Measurements from ENCODE around the gene ATP6V1E1.
"Not testable (repeated sequence)": the region's sequence is repeated elsewhere in the genome, so short reads cannot be mapped to it uniquely, and the experiment has no call there.

ATP6V1E1 gene

DNA sequence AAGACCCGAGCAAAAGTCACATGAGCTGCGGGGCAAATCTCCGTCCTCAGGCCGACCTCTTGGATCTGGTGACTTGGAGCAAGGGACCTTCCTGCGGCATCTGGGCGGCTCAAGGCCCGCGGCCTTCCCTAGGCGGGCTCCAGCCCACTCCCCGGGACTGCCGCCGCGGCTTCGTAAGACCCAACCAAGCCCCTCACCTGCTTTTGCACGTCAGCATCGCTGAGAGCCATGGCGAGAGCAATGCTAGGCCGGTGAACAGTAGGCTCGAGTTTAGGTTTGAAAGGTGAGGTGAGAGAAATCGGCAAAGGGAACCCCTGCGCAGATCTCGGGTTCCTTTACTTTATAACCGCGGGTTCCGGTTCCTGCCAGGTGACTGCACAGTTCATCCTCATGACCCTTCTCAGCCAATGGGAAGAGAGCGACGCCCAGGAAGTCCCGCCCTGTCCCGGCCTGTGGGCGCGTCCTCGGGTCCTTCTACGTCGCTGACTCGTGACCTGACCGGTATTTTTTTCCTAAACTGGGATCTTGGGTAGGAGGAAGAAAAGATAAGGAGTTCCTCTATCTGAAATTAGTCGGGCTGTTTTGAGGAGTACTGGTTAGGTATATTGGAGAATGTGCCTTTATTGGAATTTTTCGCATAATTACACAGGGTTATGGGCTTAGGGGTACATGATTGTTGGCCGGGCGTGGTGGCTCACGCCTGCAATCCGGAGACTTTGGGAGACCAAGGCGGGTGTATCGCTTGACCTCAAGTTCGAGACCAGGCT lies at the start of gene ATP6V1E1:
Gene ATP6V1E1 (minus strand): TSS at position 344 of the 767 bp plus-strand sequence. CDS start 114 bp downstream, at position 230.
- Histone ChIP-seq H3K4me1 (ENCODE audit: control insufficient read depth, insufficient read depth, low read length) (peaks cover 8% of the 10 kb centered on the region), H3K27ac (ENCODE audit: low read depth, low read length) (peak within 1 kb of the TSS; percentile 96), H3K36me3 (ENCODE audit: control insufficient read depth, insufficient read depth, low read length) (peaks cover 3% of the 10 kb centered on the region), H3K4me3 (ENCODE audit: low read length) (peak within 1 kb of the TSS; percentile 100), H3K27me3 (ENCODE audit: control insufficient read depth, insufficient read depth, low read length) (no peaks in the 10 kb centered on the region), H3K9ac (ENCODE audit: low read length) (peak within 1 kb of the TSS; percentile 100)

DNA sequence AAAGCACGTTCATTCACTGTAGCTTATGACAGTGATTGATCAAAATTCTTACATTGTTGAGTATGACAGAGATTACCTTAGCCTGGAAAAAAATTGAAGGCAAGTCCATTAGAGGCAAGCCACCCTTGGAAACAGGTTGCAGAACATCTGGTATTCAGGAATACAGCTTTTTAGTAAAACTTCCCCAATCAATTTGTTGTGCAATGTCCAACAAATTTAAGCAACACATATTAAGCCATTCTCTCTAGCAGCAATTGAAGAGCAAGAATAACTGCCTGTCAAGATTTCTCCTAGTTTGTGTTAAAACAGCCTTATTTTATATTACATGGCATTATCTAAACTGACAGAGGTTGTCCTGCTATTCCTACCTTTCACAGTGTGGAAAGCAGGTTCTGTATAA lies 47.0 kb upstream of the ATP6V1E1 start:
- Histone ChIP-seq H3K9ac (ENCODE audit: low read length) (no peak overlapping the region), H3K27me3 (ENCODE audit: control insufficient read depth, insufficient read depth, low read length) (no peaks in the 10 kb centered on the region), H3K36me3 (ENCODE audit: control insufficient read depth, insufficient read depth, low read length) (peaks cover under 1% of the 10 kb centered on the region), H3K4me3 (ENCODE audit: low read length) (no peak overlapping the region), H3K4me1 (ENCODE audit: control insufficient read depth, insufficient read depth, low read length) (peaks cover 5% of the 10 kb centered on the region), H3K27ac (ENCODE audit: low read depth, low read length) (no peak overlapping the region)

DNA sequence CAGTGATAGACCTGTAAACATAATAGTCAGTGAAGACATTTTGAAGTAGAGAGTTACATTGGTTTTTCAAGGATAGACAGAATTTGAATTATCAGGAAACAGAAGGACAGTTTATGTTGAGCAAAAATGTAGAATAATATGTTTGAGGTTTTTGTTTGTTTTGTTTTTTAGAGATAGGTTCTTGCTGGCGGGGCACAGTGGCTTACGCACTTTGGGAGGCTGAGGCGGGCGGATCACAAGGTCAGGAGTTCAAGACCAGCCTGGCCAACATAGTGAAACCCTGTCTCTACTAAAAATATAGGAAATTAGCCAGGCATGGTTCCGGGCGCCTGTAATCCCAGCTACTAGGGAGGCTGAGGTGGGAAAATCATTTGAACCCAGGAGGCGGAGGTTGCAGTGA lies 45.6 kb upstream of the ATP6V1E1 start:
- Histone ChIP-seq H3K27ac (ENCODE audit: low read depth, low read length) (no peak overlapping the region), H3K36me3 (ENCODE audit: control insufficient read depth, insufficient read depth, low read length) (peaks cover 2% of the 10 kb centered on the region), H3K4me3 (ENCODE audit: low read length) (no peak overlapping the region), H3K9ac (ENCODE audit: low read length) (no peak overlapping the region), H3K4me1 (ENCODE audit: control insufficient read depth, insufficient read depth, low read length) (peaks cover 5% of the 10 kb centered on the region), H3K27me3 (ENCODE audit: control insufficient read depth, insufficient read depth, low read length) (no peaks in the 10 kb centered on the region)

DNA sequence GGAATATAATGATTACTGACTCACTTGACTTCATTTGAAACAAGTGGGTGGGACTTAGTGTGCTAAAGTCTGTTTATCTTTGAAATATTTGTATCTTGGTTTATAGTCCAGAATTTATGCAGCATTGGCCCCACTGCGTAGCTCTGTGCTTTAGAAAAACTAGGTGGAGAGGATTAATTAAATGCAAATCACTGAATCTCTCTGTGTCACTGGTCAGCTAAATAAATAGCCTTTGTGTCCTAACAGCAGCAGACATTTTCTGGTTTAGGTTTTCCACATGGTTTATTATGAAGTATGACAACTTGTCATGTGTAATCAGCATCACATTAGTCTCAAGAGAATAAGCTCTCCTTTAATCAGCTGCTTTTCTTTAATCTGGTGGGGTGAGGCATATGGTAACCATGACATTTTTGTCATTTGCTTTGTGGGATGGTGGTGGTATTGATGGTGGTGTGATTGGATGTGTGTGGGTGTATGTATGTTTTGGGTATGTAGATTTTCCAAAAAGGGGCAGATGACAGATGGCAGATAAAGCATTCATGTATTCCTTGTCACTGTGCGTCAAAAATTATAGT lies 44.0 kb upstream of the ATP6V1E1 start:
- Histone ChIP-seq H3K4me1 (ENCODE audit: control insufficient read depth, insufficient read depth, low read length) (peaks cover 5% of the 10 kb centered on the region), H3K27me3 (ENCODE audit: control insufficient read depth, insufficient read depth, low read length) (no peaks in the 10 kb centered on the region), H3K36me3 (ENCODE audit: control insufficient read depth, insufficient read depth, low read length) (peaks cover 2% of the 10 kb centered on the region), H3K9ac (ENCODE audit: low read length) (no peak overlapping the region), H3K4me3 (ENCODE audit: low read length) (no peak overlapping the region), H3K27ac (ENCODE audit: low read depth, low read length) (no peak overlapping the region)

DNA sequence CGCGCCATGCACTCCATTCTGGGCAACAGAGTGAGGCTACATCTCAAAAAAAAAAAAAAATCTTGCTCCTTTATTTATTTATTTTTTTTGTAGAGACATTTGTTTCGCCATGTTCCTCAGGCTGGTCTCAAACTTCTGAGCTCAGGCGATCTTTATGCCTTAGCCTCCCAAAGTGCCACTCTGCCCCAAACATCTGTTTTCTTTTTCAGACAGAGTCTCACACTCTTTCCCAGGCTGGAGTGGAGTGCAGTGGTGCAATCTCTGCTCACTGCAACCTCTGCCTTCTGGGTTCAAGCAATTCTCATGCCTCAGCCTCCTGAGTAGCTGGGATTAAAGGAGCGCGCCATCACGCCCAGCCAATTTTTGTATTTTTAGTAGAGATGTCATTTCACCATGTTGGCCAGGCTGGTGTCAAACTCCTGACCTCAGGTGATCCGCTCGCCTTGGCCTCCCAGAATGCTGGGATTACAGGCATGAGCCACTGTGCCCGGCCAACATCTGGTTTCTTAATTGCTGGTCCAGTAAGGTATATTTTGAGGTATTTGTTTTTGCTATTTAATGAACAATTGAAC lies 43.1 kb upstream of the ATP6V1E1 start:
- not testable (repeated sequence) for H3K4me1 ChIP-seq (ENCODE audit: control insufficient read depth, insufficient read depth, low read length); H3K36me3 ChIP-seq (ENCODE audit: control insufficient read depth, insufficient read depth, low read length); H3K4me3 ChIP-seq (ENCODE audit: low read length); H3K9ac ChIP-seq (ENCODE audit: low read length); H3K27ac ChIP-seq (ENCODE audit: low read depth, low read length); H3K27me3 ChIP-seq (ENCODE audit: control insufficient read depth, insufficient read depth, low read length)

DNA sequence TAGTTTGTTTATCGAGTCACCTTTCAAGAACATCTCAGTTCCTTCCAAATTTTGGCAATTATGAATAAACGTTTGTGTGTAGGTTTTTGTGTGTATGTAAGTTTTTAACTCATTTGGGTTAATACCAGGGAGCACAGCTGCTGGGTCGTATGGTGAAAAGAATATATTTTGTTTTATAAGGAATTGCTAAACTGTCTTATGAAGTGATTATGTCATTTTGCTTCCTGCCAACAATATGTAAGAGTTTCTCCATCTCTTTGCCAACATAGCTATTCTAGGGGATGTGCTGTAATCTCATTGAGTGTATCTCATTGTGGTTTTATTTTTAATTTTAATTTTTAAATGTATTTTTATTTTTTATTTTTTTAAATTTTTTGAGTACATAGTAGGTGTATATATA lies 37.3 kb upstream of the ATP6V1E1 start:
- no peak overlapping the region for H3K9ac ChIP-seq (ENCODE audit: low read length)
- H3K4me3 ChIP-seq (ENCODE audit: low read length) = no peak overlapping the region
- H3K36me3 ChIP-seq (ENCODE audit: control insufficient read depth, insufficient read depth, low read length) = peaks cover 4% of the 10 kb centered on the region
- H3K4me1 ChIP-seq (ENCODE audit: control insufficient read depth, insufficient read depth, low read length) = no peaks in the 10 kb centered on the region
- no peak overlapping the region for H3K27ac ChIP-seq (ENCODE audit: low read depth, low read length)
- no peaks in the 10 kb centered on the region for H3K27me3 ChIP-seq (ENCODE audit: control insufficient read depth, insufficient read depth, low read length)

DNA sequence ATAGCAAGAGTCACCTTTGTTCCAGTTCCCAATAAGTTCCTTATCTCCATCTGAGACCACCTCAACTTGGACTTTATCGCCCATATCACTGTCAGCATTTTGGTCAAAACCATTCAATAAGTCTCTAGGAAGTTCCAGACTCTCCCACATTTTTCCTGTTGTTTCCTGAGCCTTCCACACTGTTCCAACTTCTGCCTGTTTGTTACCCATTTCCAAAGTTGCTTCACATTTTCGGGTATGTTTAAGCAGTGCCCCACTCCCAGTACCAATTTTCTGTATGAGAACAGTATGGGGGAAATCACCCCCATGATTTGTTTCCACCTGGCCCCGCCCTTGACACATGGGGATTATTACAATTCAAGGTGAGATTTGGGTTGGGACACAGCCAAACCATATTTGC lies 36.7 kb upstream of the ATP6V1E1 start:
- Histone ChIP-seq H3K36me3 (ENCODE audit: control insufficient read depth, insufficient read depth, low read length) (peaks cover 2% of the 10 kb centered on the region), H3K4me3 (ENCODE audit: low read length) (no peak overlapping the region), H3K4me1 (ENCODE audit: control insufficient read depth, insufficient read depth, low read length) (no peaks in the 10 kb centered on the region), H3K27me3 (ENCODE audit: control insufficient read depth, insufficient read depth, low read length) (no peaks in the 10 kb centered on the region), H3K27ac (ENCODE audit: low read depth, low read length) (no peak overlapping the region), H3K9ac (ENCODE audit: low read length) (no peak overlapping the region)

DNA sequence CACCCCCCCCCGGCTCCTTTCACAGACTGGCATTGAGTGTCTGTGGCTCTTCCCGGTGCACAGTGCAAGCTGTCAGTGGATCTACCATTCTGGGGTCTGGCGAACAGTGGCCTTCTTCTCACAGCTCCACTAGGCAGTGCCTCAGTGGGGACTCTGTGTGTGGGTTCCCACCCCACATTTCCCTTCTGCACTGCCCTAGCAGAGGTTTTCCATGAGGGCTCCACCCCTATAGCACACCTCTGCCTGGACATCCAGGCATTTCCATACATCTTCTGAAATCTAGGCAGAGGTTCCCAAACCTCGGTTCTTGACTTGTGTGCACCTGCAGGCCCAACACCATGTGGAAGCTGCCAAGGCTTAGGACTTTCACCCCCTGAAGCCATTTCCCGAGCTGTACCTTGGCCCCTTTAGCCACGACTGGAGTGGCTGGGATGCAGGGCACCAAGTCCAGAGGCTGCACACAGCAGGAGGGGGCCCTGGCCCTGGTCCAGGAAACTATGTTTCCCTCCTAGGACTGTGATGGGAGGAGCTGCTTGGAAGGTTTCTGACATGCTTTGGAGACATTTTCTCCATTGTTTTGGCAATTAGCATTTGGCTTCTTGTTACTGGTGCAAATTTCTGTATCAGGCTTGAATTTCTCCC lies 36.0 kb upstream of the ATP6V1E1 start:
- Histone ChIP-seq H3K27me3 (ENCODE audit: control insufficient read depth, insufficient read depth, low read length) (no peaks in the 10 kb centered on the region), H3K27ac (ENCODE audit: low read depth, low read length) (no peak overlapping the region), H3K36me3 (ENCODE audit: control insufficient read depth, insufficient read depth, low read length) (peaks cover 2% of the 10 kb centered on the region), H3K4me3 (ENCODE audit: low read length) (no peak overlapping the region), H3K4me1 (ENCODE audit: control insufficient read depth, insufficient read depth, low read length) (no peaks in the 10 kb centered on the region), H3K9ac (ENCODE audit: low read length) (no peak overlapping the region)

DNA sequence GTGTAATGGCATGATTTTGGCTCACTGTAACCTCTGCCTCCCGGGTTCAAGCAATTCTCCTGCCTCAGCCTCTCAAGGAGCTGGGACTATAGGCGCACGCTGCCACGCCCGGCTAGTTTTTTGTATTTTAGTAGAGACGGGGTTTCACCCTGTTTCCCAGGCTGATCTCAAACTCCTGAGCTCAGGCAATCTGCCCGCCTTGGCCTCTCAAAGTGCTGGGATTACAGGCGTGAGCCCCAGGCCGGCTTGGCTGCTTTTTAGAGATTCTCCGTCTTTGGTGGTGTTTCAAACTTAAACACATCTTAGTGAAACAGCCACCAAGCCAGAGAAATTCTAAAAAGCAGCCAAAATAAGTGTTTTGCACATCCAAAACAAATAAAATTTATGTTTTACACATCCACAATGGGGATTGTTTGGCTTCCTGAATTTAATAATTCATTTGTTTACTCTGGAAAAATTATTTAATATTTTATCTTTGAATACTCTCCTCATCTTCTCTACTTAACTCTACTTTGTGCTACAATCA lies 28.4 kb upstream of the ATP6V1E1 start:
- H3K27me3 ChIP-seq (ENCODE audit: control insufficient read depth, insufficient read depth, low read length) = no peaks in the 10 kb centered on the region
- no peak overlapping the region for H3K9ac ChIP-seq (ENCODE audit: low read length)
- no peak overlapping the region for H3K27ac ChIP-seq (ENCODE audit: low read depth, low read length)
- H3K4me1 ChIP-seq (ENCODE audit: control insufficient read depth, insufficient read depth, low read length) = no peaks in the 10 kb centered on the region
- no peak overlapping the region for H3K4me3 ChIP-seq (ENCODE audit: low read length)
- peaks cover 6% of the 10 kb centered on the region for H3K36me3 ChIP-seq (ENCODE audit: control insufficient read depth, insufficient read depth, low read length)

DNA sequence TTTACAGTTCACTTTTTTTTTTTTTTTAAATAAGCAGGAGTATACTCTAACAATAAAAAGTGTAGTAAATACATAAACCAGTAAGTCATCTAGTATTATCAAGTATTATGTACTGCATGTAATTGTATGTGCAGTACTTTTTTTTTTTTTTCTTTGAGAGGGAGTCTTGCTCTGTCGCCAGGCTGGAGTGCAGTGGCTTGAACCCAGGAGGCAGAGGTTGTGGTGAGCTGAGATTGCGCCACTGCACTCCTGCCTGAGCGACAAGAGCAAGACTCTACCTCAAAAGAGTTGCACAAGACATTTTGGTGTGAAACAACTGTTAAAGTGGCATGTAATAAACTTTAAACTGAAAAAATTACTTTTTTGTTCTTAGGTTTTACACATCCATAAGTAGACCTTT lies 26.7 kb upstream of the ATP6V1E1 start:
- H3K27ac ChIP-seq (ENCODE audit: low read depth, low read length) = no peak overlapping the region
- H3K36me3 ChIP-seq (ENCODE audit: control insufficient read depth, insufficient read depth, low read length) = peaks cover 6% of the 10 kb centered on the region
- no peaks in the 10 kb centered on the region for H3K27me3 ChIP-seq (ENCODE audit: control insufficient read depth, insufficient read depth, low read length)
- no peak overlapping the region for H3K9ac ChIP-seq (ENCODE audit: low read length)
- H3K4me1 ChIP-seq (ENCODE audit: control insufficient read depth, insufficient read depth, low read length) = no peaks in the 10 kb centered on the region
- H3K4me3 ChIP-seq (ENCODE audit: low read length) = no peak overlapping the region

DNA sequence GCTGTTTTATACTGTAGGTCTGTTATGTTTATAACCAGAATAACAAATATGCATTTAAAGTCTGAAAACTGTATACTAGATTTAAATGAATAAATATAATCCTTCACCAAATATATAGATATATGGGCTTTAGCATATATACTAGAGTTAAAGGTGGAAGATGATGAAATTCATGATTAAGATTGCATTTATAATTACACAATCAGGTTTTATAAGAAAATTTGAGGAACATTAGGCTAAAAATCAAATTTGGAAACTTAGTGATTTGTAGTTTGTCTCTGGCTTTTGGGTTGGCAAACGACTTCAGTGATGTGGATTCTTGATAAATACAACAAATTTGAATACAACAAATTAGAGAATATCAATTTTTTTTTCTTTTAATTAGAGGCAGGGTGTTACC lies 20.0 kb upstream of the ATP6V1E1 start:
- Histone ChIP-seq H3K4me1 (ENCODE audit: control insufficient read depth, insufficient read depth, low read length) (no peaks in the 10 kb centered on the region), H3K4me3 (ENCODE audit: low read length) (no peak overlapping the region), H3K36me3 (ENCODE audit: control insufficient read depth, insufficient read depth, low read length) (no peaks in the 10 kb centered on the region), H3K27ac (ENCODE audit: low read depth, low read length) (no peak overlapping the region), H3K9ac (ENCODE audit: low read length) (no peak overlapping the region), H3K27me3 (ENCODE audit: control insufficient read depth, insufficient read depth, low read length) (no peaks in the 10 kb centered on the region)

DNA sequence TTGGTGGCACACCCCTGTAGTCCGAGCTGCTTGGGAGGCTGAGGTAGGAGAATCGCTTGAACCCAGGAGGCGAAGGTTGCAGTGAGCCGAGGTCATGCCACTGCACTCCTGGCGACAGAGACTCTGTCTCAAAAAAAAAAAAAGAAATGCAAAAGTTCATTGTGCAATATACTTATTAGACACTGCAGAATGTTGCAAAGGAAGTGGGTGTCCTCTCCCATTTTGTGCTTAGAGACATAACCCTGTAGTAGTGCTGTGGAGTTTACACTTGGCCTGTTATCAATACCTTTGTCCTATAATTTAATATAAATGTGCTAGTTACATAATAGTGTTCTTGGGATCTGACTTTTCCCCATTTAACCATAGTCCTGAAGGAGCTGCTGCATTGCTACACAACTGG lies 19.4 kb upstream of the ATP6V1E1 start:
- Histone ChIP-seq H3K27ac (ENCODE audit: low read depth, low read length) (no peak overlapping the region), H3K4me1 (ENCODE audit: control insufficient read depth, insufficient read depth, low read length) (no peaks in the 10 kb centered on the region), H3K9ac (ENCODE audit: low read length) (no peak overlapping the region), H3K4me3 (ENCODE audit: low read length) (no peak overlapping the region), H3K36me3 (ENCODE audit: control insufficient read depth, insufficient read depth, low read length) (no peaks in the 10 kb centered on the region), H3K27me3 (ENCODE audit: control insufficient read depth, insufficient read depth, low read length) (no peaks in the 10 kb centered on the region)
